Activated CD8-positive, alpha-beta T cell treated with anti-CD3 and anti-CD28 coated beads, Interleukin-2, amount 10 ng/mL, durations not matched to agents 7 days and 5 days (primary cell): ENCODE data around the gene SIK3. TPM values are rescaled to one million over a fixed set of nuclear protein-coding genes. Genes with fewer than 3 reads are reported as not detected.

Experiments
- ATAC-seq: fragments of 150-1000 bp; cut with Tn5 transposase; one replicate; pipeline ENCODE4 v1.10.0; 2021; ENCODE audit warnings: moderate library complexity
- CTCF ChIA-PET: fragments of 350-600 bp; sonication (Branson Sonifier 250); formaldehyde crosslinking; loops from one replicate; lab custom pipeline; 2021; ENCODE audit warnings: antibody characterized with exemption; lab: Charles Lee
- POLR2A ChIA-PET: fragments of 350-600 bp; sonication (Branson Sonifier 250); formaldehyde crosslinking; loops from one replicate; lab custom pipeline; 2021; ENCODE audit warnings: antibody characterized with exemption; lab: Charles Lee
- DNase-seq: peaks from one replicate; pipeline ENCODE4 v3.0.0-alpha.2; 2020
- H3K27ac Mint-ChIP-seq: one replicate; pipeline ENCODE4 v1.8.0; 2021; ENCODE audit warnings: mild to moderate bottlenecking, mixed read lengths
- H3K27me3 Mint-ChIP-seq: one replicate; pipeline ENCODE4 v1.8.0; 2021; ENCODE audit warnings: low read depth, mixed read lengths
- H3K36me3 Mint-ChIP-seq: one replicate; pipeline ENCODE4 v1.8.0; 2021; ENCODE audit warnings: low read depth, mixed read lengths
- H3K4me1 Mint-ChIP-seq: one replicate; pipeline ENCODE4 v1.8.0; 2021; ENCODE audit warnings: low read depth, mixed read lengths
- H3K4me3 Mint-ChIP-seq: one replicate; pipeline ENCODE4 v1.8.0; 2021; ENCODE audit warnings: mild to moderate bottlenecking, mixed read lengths
- H3K9me3 Mint-ChIP-seq: one replicate; pipeline ENCODE4 v1.8.0; 2022; ENCODE audit warnings: mixed read lengths; ENCODE audit not compliant: insufficient read depth
- total RNA-seq, 2 experiments: library from RNA; stranded (reverse); gene quantifications; one replicate each; pipeline ENCODE4 v1.2.3, GENCODE V29; 2021

SIK3 gene
- total RNA-seq, 2 experiments from 2014 or later = 25.9 to 31.4 TPM

GRCh38 chr11:116869610-116870009 is 228.6 kb downstream of the SIK3 start:
- CTCF ChIA-PET = interaction anchor here (0.9 to 3.5 kb wide), 6 partner anchors 9 to 236 kb away, joined by 3 to 21 read pairs (median 6); partner anchors contain the start of gene APOA5
- POLR2A ChIA-PET = no interaction called here
- no peak overlapping the region for H3K27ac Mint-ChIP-seq

DNA sequence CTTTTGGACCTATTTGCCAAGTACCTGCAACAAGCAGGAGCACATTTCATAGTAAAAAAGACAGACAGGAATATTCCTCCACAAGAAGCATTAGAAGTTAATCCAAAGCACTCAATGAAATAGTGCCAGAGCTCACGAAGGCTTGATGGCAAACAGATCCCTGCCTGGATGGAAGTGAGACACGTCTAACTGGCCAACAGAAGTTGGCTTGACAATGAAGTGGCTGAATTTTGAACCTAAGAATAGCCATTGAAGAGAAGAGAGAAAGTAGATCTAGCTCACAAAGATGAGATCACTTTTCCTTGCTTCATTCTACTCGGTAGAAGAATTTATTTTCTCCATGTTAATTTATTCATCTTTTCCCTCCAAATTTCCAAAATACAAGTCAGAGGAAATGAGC is 230.2 kb downstream of the SIK3 start:
- POLR2A ChIA-PET = no interaction called here
- H3K27ac Mint-ChIP-seq = no peak overlapping the region
- no peak overlapping the region for H3K4me3 Mint-ChIP-seq
- no peaks in the 10 kb centered on the region for H3K9me3 Mint-ChIP-seq
- CTCF ChIA-PET = interaction anchor here (0.7 to 3.5 kb wide), 4 partner anchors 15 to 238 kb away, joined by 3 to 21 read pairs (median 4); no protein-coding TSS in a partner anchor
- peaks cover 6% of the 10 kb centered on the region for H3K4me1 Mint-ChIP-seq
- H3K36me3 Mint-ChIP-seq = peaks cover 43% of the 10 kb centered on the region
- ATAC-seq = no peak
- H3K27me3 Mint-ChIP-seq = no peaks in the 10 kb centered on the region
- DNase-seq = no peak

More at GRCh38 chr11:116869610-116870009, 228.6 kb downstream of the SIK3 start:
- Mint-ChIP-seq H3K4me3 (no peak overlapping the region), H3K4me1 (peaks cover 6% of the 10 kb centered on the region), H3K9me3 (no peaks in the 10 kb centered on the region), H3K27me3 (no peaks in the 10 kb centered on the region), H3K36me3 (peaks cover 41% of the 10 kb centered on the region)
- ATAC-seq (no peak), DNase-seq (no peak)

- DNase-seq = no peak
- Mint-ChIP-seq H3K9me3 (no peaks in the 10 kb centered on the region), H3K27ac (no peak overlapping the region), H3K36me3 (peaks cover 39% of the 10 kb centered on the region), H3K4me1 (peaks cover 6% of the 10 kb centered on the region), H3K4me3 (no peak overlapping the region), H3K27me3 (no peaks in the 10 kb centered on the region)
- CTCF ChIA-PET = interaction anchor here (0.7 to 3.5 kb wide), 4 partner anchors 15 to 238 kb away, joined by 3 to 21 read pairs (median 4); no protein-coding TSS in a partner anchor
- POLR2A ChIA-PET = no interaction called here
- no peak for ATAC-seq
Measured at GRCh38 chr11:116867619-116868018, 230.6 kb downstream of the SIK3 start.

- ChIA-PET CTCF (interaction anchor here (1.4 to 3.5 kb wide), 3 partner anchors 14 to 31 kb away, joined by 4 to 21 read pairs (median 8); no protein-coding TSS in a partner anchor), POLR2A (no interaction called here)
- H3K27ac Mint-ChIP-seq = no peak overlapping the region
- H3K4me1 Mint-ChIP-seq = peaks cover 6% of the 10 kb centered on the region
- no peaks in the 10 kb centered on the region for H3K27me3 Mint-ChIP-seq
- no peak overlapping the region for H3K4me3 Mint-ChIP-seq
- H3K9me3 Mint-ChIP-seq = no peaks in the 10 kb centered on the region
- ATAC-seq (no peak), DNase-seq (no peak)
- H3K36me3 Mint-ChIP-seq = peaks cover 37% of the 10 kb centered on the region
Measured at GRCh38 chr11:116866804-116867455, 231.3 kb downstream of the SIK3 start.

- ATAC-seq (no peak), DNase-seq (no peak)
- Mint-ChIP-seq H3K27ac (no peak overlapping the region), H3K27me3 (no peaks in the 10 kb centered on the region), H3K9me3 (no peaks in the 10 kb centered on the region), H3K4me1 (peaks cover 6% of the 10 kb centered on the region), H3K36me3 (peaks cover 41% of the 10 kb centered on the region), H3K4me3 (no peak overlapping the region)
- POLR2A ChIA-PET = no interaction called here
- CTCF ChIA-PET = interaction anchor here (1.2 to 1.9 kb wide), 2 partner anchors 30 to 32 kb away, joined by 3 to 8 read pairs; no protein-coding TSS in a partner anchor
Measured at GRCh38 chr11:116865696-116866095, 232.5 kb downstream of the SIK3 start.

- Mint-ChIP-seq H3K27ac (no peak overlapping the region), H3K27me3 (no peaks in the 10 kb centered on the region), H3K4me3 (no peak overlapping the region), H3K9me3 (no peaks in the 10 kb centered on the region), H3K4me1 (peaks cover 3% of the 10 kb centered on the region), H3K36me3 (peaks cover 38% of the 10 kb centered on the region)
- no peak for DNase-seq
- POLR2A ChIA-PET = no interaction called here
- no peak for ATAC-seq
- CTCF ChIA-PET = interaction anchor here (0.8 to 1.5 kb wide), 3 partner anchors 11 to 242 kb away, joined by 3 to 8 read pairs (median 4); no protein-coding TSS in a partner anchor
Measured at GRCh38 chr11:116864531-116864930, 233.7 kb downstream of the SIK3 start.

- Mint-ChIP-seq H3K27ac (no peak overlapping the region), H3K4me3 (no peak overlapping the region), H3K27me3 (no peaks in the 10 kb centered on the region), H3K36me3 (peaks cover 45% of the 10 kb centered on the region), H3K4me1 (peaks cover 3% of the 10 kb centered on the region), H3K9me3 (no peaks in the 10 kb centered on the region)
- ChIA-PET POLR2A (interaction anchor here (0.7 to 1.5 kb wide), 2 partner anchors 10 to 281 kb away, joined by 3 to 6 read pairs; partner anchors contain the start of gene PAFAH1B2), CTCF (interaction anchor here (1.1 to 2.3 kb wide), 4 partner anchors 10 to 27 kb away, joined by 3 to 9 read pairs (median 6); no protein-coding TSS in a partner anchor)
- DNase-seq (no peak), ATAC-seq (no peak)
Measured at GRCh38 chr11:116862951-116863350, 235.3 kb downstream of the SIK3 start.

- CTCF ChIA-PET = interaction anchor here (1.1 to 2.3 kb wide), 3 partner anchors 9 to 26 kb away, joined by 3 to 9 read pairs (median 8); no protein-coding TSS in a partner anchor
- Mint-ChIP-seq H3K4me3 (no peak overlapping the region), H3K27ac (no peak overlapping the region), H3K27me3 (no peaks in the 10 kb centered on the region), H3K9me3 (no peaks in the 10 kb centered on the region), H3K36me3 (peaks cover 45% of the 10 kb centered on the region), H3K4me1 (peaks cover 3% of the 10 kb centered on the region)
- DNase-seq = no peak
- POLR2A ChIA-PET = interaction anchor here (1.5 kb wide), 1 partner anchor 9 kb away, joined by 6 read pairs; no protein-coding TSS in a partner anchor
- no peak for ATAC-seq
Measured at GRCh38 chr11:116862185-116862584, 236.0 kb downstream of the SIK3 start.

GRCh38 chr11:116861539-116861938 is 236.7 kb downstream of the SIK3 start:
- no peaks in the 10 kb centered on the region for H3K27me3 Mint-ChIP-seq
- peaks cover 45% of the 10 kb centered on the region for H3K36me3 Mint-ChIP-seq
- CTCF ChIA-PET = interaction anchor here (0.5 to 2.3 kb wide), 3 partner anchors 8 to 36 kb away, joined by 3 to 9 read pairs (median 8); no protein-coding TSS in a partner anchor
- H3K9me3 Mint-ChIP-seq = no peaks in the 10 kb centered on the region
- peak overlapping the region; percentile 22 for H3K27ac Mint-ChIP-seq
- POLR2A ChIA-PET = no interaction called here
- peaks cover 5% of the 10 kb centered on the region for H3K4me1 Mint-ChIP-seq
- DNase-seq = no peak
- no peak for ATAC-seq
- no peak overlapping the region for H3K4me3 Mint-ChIP-seq

DNA sequence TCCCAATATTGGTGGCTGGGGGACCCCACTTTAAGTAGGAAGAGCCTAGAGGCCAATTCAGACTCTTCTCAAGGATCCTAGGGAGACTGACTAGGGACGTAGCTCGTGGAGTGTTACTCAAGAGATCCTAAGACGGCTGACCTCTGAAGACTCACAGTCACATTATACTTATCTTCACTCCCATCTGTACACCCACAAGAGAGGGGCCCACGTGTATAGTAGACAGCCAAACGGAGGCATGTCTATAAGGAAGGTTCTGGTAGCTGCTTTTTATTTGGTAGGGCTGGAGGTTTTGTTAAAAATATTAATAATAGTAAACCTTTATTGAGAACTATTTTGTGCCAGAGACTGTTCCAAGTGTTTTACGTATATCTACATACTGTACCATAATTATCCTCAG is 237.9 kb downstream of the SIK3 start:
- H3K4me1 Mint-ChIP-seq = peaks cover 15% of the 10 kb centered on the region
- ChIA-PET CTCF (interaction anchor here (1.0 kb wide), 1 partner anchor 24 kb away, joined by 4 read pairs; no protein-coding TSS in a partner anchor), POLR2A (no interaction called here)
- ATAC-seq (no peak), DNase-seq (no peak)
- H3K27ac Mint-ChIP-seq = no peak overlapping the region
- H3K36me3 Mint-ChIP-seq = peaks cover 54% of the 10 kb centered on the region
- H3K9me3 Mint-ChIP-seq = no peaks in the 10 kb centered on the region
- H3K27me3 Mint-ChIP-seq = no peaks in the 10 kb centered on the region
- H3K4me3 Mint-ChIP-seq = no peak overlapping the region

- H3K4me3 Mint-ChIP-seq = no peak overlapping the region
- ChIA-PET CTCF (no interaction called here), POLR2A (no interaction called here)
- ATAC-seq (no peak), DNase-seq (no peak)
- H3K27ac Mint-ChIP-seq = peak overlapping the region; percentile 2
- no peaks in the 10 kb centered on the region for H3K27me3 Mint-ChIP-seq
- peaks cover 59% of the 10 kb centered on the region for H3K36me3 Mint-ChIP-seq
- H3K4me1 Mint-ChIP-seq = peaks cover 22% of the 10 kb centered on the region
- H3K9me3 Mint-ChIP-seq = no peaks in the 10 kb centered on the region
Measured at GRCh38 chr11:116859175-116859574, 239.1 kb downstream of the SIK3 start.

DNA sequence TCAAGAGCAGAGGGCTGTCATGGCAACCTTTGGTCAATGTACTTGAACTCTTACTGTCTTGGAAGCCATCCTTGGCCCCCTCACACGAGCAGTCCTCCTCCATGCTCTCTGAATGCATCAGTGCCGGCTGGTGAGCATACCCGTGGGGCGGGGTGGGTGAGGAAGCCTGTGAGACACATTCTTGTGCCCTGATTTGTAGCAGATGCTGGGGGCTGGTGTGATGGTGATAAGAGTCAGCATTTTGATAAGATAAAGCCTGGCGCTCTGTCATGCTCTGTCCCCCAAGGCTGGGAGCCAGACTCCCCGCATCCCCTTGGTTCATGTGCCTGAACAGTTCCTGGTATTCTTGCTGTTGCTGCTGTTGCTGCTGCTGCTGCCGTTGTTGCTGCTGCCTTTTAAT is 240.3 kb downstream of the SIK3 start:
- H3K4me1 Mint-ChIP-seq = peaks cover 34% of the 10 kb centered on the region
- no peaks in the 10 kb centered on the region for H3K27me3 Mint-ChIP-seq
- H3K9me3 Mint-ChIP-seq = no peaks in the 10 kb centered on the region
- POLR2A ChIA-PET = no interaction called here
- no peak overlapping the region for H3K4me3 Mint-ChIP-seq
- CTCF ChIA-PET = no interaction called here
- H3K27ac Mint-ChIP-seq = no peak overlapping the region
- DNase-seq (no peak), ATAC-seq (no peak)
- H3K36me3 Mint-ChIP-seq = peaks cover 54% of the 10 kb centered on the region
